PC-3 (cell line): ENCODE measurements around the gene GNAI2. TPM values are rescaled to one million over a fixed set of nuclear protein-coding genes. Genes with fewer than 3 reads are reported as not detected.

Experiments used
- ATAC-seq: fragments of 200-7000 bp; cut with Tn5 transposase; 2 replicates; pipeline ENCODE4 v1.9.1; 2020; ENCODE audit warnings: mild to moderate bottlenecking, moderate library complexity
- BruUV-seq: library from RNA; stranded (reverse); fragments of 400-500 nt; replicated peaks from 2 replicates; lab custom pipeline; 2021; lab: Mats Ljungman, UMichigan
- CTCF ChIA-PET: fragments of 300-600 bp; sonication (Branson Sonifier 250); formaldehyde crosslinking; loops from one replicate; lab custom pipeline; 2022; ENCODE audit warnings: antibody characterized with exemption; lab: Charles Lee
- POLR2A ChIA-PET: fragments of 300-600 bp; sonication (Branson Sonifier 250); formaldehyde crosslinking; loops from one replicate; lab custom pipeline; 2022; ENCODE audit warnings: antibody characterized with exemption; ENCODE audit not compliant: unreplicated experiment; lab: Charles Lee
- DNase-seq: peaks from one replicate; pipeline ENCODE4 v3.0.0-alpha.2; 2015
- H2AFZ ChIP-seq: fragments of 300-600 bp; sonication (generic); 2 replicates; pipeline ENCODE4 v1.6.0; 2016; ENCODE audit warnings: antibody characterized with exemption, low read length
- H3F3A ChIP-seq: fragments of 300-600 bp; sonication (generic); one replicate; pipeline ENCODE4 v1.6.0; 2017; ENCODE audit warnings: antibody characterized with exemption, low read length, control low read depth, mild to moderate bottlenecking; ENCODE audit not compliant: unreplicated experiment
- H3K27ac ChIP-seq: fragments of 300-600 bp; sonication (generic); 2 replicates; pipeline ENCODE4 v1.5.1; 2016; ENCODE audit warnings: mild to moderate bottlenecking, low read length
- H3K27me3 ChIP-seq: fragments of 300-600 bp; sonication (generic); 2 replicates; pipeline ENCODE4 v1.6.1; 2016; ENCODE audit warnings: low read length, mixed read lengths
- H3K36me3 ChIP-seq: fragments of 300-600 bp; sonication (generic); 2 replicates; pipeline ENCODE4 v1.6.1; 2016; ENCODE audit warnings: low read depth, mixed run types, low read length, mixed read lengths
- H3K4me1 ChIP-seq: fragments of 300-600 bp; sonication (generic); 2 replicates; pipeline ENCODE4 v1.5.1; 2016; ENCODE audit warnings: low read length; ENCODE audit not compliant: insufficient read depth
- H3K4me2 ChIP-seq: fragments of 300-600 bp; sonication (generic); 2 replicates; pipeline ENCODE4 v1.6.0; 2016; ENCODE audit warnings: low read length
- H3K4me3 ChIP-seq: fragments of 300-600 bp; sonication (generic); 2 replicates; pipeline ENCODE4 v1.5.1; 2016; ENCODE audit warnings: mild to moderate bottlenecking, low read length, mixed read lengths
- H3K79me2 ChIP-seq: fragments of 300-600 bp; sonication (generic); 2 replicates; pipeline ENCODE4 v1.6.1; 2017; ENCODE audit warnings: low read length, mixed read lengths
- H3K9ac ChIP-seq: fragments of 300-600 bp; sonication (generic); 2 replicates; pipeline ENCODE4 v1.6.0; 2016; ENCODE audit warnings: mild to moderate bottlenecking, low read length
- H3K9me2 ChIP-seq: fragments of 300-600 bp; sonication (generic); replicated peaks from 2 replicates; pipeline ENCODE4 v1.6.1; 2016; ENCODE audit warnings: mixed run types, low read length, mixed read lengths
- H3K9me3 ChIP-seq: fragments of 300-600 bp; sonication (generic); 2 replicates; pipeline ENCODE4 v1.6.1; 2016; ENCODE audit warnings: low read length, mixed read lengths
- H4K20me1 ChIP-seq: fragments of 300-600 bp; sonication (generic); 2 replicates; pipeline ENCODE4 v1.6.1; 2016; ENCODE audit warnings: low read length, mixed read lengths
- EZH2 ChIP-seq: fragments of 300-600 bp; sonication (generic); IDR thresholded peaks from one replicate; pipeline ENCODE4 v1.6.1; 2017; ENCODE audit warnings: antibody characterized with exemption, mild to moderate bottlenecking, low read length; ENCODE audit not compliant: unreplicated experiment
- EZH2phosphoT487 ChIP-seq: fragments of 300-600 bp; sonication (generic); IDR thresholded peaks from 2 replicates; pipeline ENCODE4 v1.6.1; 2018; ENCODE audit warnings: mild to moderate bottlenecking, antibody characterized with exemption, low read length, borderline replicate concordance
- intact Hi-C: fragments of 100-400 bp; cut with micrococcal nuclease; formaldehyde crosslinking; loops from 2 replicates; pipeline ENCODE4 v1.9.0; 2023
- total RNA-seq: library from RNA; depleted of rRNA; stranded (reverse); fragments of >200 nt; gene quantifications from 2 replicates; pipeline ENCODE4 v1.2.3, GENCODE V29; 2014
- TF ChIP-seq, protein P1 (sequence below): fragments of 300-600 bp; sonication (generic); conservative IDR thresholded peaks from 2 replicates; pipeline ENCODE4 v1.5.1; 2017; ENCODE audit warnings: antibody characterized with exemption, low read depth, mild to moderate bottlenecking, low read length

The GNAI2 gene
- total RNA-seq, 1 experiment from 2014 or later = 221 TPM

DNA sequence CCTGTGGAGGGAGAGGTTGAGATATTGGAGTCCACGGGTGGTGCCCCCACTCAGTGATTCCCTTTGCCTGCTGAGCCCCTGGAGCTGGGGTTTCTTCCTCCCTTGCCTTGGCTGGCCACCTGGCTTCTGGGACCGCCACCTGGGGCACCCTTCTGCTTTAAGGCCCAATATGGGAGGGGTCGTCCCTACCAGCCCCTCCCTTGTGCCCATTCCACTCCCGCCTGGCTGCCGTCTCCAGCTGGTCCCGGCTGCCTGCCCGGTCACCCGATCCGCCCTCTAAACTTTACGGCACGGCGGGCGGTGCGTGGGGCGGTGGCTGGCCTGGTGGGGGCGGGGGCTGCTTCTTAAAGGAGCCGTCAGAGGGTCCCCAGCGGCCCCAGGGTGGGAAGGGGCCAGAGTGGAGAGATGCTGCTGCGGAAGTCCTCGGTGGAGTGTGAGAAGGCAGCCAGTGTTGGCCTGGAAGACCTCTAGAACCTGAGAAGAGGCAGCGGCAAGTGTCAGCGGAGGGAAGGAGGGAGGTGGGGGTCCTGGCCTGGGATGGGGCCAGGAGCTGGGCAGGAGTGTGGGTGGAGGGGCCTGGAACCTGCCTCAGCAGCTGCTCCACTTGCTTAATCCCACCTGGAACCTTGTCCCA, 31.4 kb downstream of the GNAI2 start:
- peaks cover 59% of the 10 kb centered on the region for H3K4me1 ChIP-seq
- no peaks in the 10 kb centered on the region for H3K9me2 ChIP-seq
- no peak overlapping the region for H3K4me3 ChIP-seq
- DNase-seq (no peak), ATAC-seq (no peak)
- peak overlapping the region; percentile 35 for H3K4me2 ChIP-seq
- H3K27me3 ChIP-seq = no peaks in the 10 kb centered on the region
- CTCF ChIA-PET = no interaction called here
- intact Hi-C loops = no loop called here
- no peak overlapping the region for H3K27ac ChIP-seq
- no peaks in the 10 kb centered on the region for H3K9me3 ChIP-seq
- no peak for TF ChIP-seq EZH2phosphoT487
- TF ChIP-seq, protein P1, sequence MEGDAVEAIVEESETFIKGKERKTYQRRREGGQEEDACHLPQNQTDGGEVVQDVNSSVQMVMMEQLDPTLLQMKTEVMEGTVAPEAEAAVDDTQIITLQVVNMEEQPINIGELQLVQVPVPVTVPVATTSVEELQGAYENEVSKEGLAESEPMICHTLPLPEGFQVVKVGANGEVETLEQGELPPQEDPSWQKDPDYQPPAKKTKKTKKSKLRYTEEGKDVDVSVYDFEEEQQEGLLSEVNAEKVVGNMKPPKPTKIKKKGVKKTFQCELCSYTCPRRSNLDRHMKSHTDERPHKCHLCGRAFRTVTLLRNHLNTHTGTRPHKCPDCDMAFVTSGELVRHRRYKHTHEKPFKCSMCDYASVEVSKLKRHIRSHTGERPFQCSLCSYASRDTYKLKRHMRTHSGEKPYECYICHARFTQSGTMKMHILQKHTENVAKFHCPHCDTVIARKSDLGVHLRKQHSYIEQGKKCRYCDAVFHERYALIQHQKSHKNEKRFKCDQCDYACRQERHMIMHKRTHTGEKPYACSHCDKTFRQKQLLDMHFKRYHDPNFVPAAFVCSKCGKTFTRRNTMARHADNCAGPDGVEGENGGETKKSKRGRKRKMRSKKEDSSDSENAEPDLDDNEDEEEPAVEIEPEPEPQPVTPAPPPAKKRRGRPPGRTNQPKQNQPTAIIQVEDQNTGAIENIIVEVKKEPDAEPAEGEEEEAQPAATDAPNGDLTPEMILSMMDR = no peak
- TF ChIP-seq EZH2 = no peak
- H4K20me1 ChIP-seq = no peaks in the 10 kb centered on the region
- no peaks in the 10 kb centered on the region for H3F3A ChIP-seq
- 0 out of 2 replicates have a peak, but pooled peaks cover 3% of the 10 kb centered on the region for H3K79me2 ChIP-seq
- H3K9ac ChIP-seq = no peak overlapping the region
- no peaks in the 10 kb centered on the region for H3K36me3 ChIP-seq
- no peak overlapping the region for H2AFZ ChIP-seq
- POLR2A ChIA-PET = no interaction called here
- no TSS peak for BruUV-seq

- DNase-seq (no peak), ATAC-seq (no peak)
- CTCF ChIA-PET = no interaction called here
- no TSS peak for BruUV-seq
- Histone ChIP-seq H4K20me1 (no peaks in the 10 kb centered on the region), H3K9me2 (no peaks in the 10 kb centered on the region), H3K4me2 (peak overlapping the region; percentile 83; the same call in 1 of the 2 replicates), H3K36me3 (no peaks in the 10 kb centered on the region), H3K9ac (no peak overlapping the region), H3K4me3 (no peak overlapping the region), H3F3A (no peaks in the 10 kb centered on the region), H3K27ac (peak overlapping the region; percentile 53), H3K27me3 (no peaks in the 10 kb centered on the region), H3K4me1 (peaks cover 62% of the 10 kb centered on the region), H3K79me2 (0 out of 2 replicates have a peak, but pooled peaks cover 3% of the 10 kb centered on the region), H3K9me3 (no peaks in the 10 kb centered on the region), H2AFZ (no peak overlapping the region)
- TF ChIP-seq EZH2 = no peak
- TF ChIP-seq, protein P1 = no peak
- TF ChIP-seq EZH2phosphoT487 = no peak
- POLR2A ChIA-PET = no interaction called here
- intact Hi-C loops = loop anchor here (1.0 kb wide), 1 partner anchor 8 kb away; no protein-coding TSS in a partner anchor
These were observed 32.3 kb downstream of the GNAI2 start for GRCh38 chr3:50268276-50268675.
